ENCODE measurements around the gene GBP3. TPM values are rescaled to one million over a fixed set of nuclear protein-coding genes. Genes with fewer than 3 reads are reported as not detected.

GBP3 gene
- total RNA-seq, 1 experiment from 2014 or later: 1.2 TPM

DNA sequence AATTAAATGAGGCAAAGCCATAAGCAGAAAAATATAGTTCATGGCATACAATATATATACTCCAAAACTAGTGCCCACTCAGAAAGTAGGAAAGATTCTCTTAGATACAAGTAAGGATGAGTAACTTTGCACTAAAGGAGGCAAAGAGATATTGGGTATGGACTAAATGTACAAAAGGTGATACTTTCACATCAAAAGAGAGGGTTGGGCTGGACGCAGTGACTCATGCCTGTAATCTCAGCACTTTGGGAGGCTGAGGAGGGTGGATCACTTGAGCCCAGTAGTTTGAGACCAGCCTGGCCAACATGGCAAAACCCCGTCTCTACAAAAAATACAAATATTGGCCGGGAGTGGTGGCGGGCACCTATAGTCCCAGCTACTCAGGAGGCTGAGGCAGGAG is 37.0 kb downstream of the GBP3 start:
- TF ChIP-seq SP1 (IDR thresholded peaks at IDR 0.05; ENCODE audit: low read depth) (no peak; the same call in 1 of the 2 replicates), JUND (IDR thresholded peaks at IDR 0.05) (peak; percentile 42; the same call in 1 of the 2 replicates), TCF7L2 (IDR thresholded peaks at IDR 0.05; ENCODE audit: borderline replicate concordance, extremely low read depth, insufficient read depth, insufficient read length) (peak; percentile 47), FOSL1 (IDR thresholded peaks at IDR 0.05; ENCODE audit: low read depth) (peak; percentile 66), CBX3 (IDR thresholded peaks at IDR 0.05; ENCODE audit: low read depth) (peak; percentile 30; the same call in 1 of the 2 replicates)
- TF ChIP-seq, protein P1, sequence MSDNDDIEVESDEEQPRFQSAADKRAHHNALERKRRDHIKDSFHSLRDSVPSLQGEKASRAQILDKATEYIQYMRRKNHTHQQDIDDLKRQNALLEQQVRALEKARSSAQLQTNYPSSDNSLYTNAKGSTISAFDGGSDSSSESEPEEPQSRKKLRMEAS (IDR thresholded peaks at IDR 0.05): no peak
- TF ChIP-seq, protein P2, sequence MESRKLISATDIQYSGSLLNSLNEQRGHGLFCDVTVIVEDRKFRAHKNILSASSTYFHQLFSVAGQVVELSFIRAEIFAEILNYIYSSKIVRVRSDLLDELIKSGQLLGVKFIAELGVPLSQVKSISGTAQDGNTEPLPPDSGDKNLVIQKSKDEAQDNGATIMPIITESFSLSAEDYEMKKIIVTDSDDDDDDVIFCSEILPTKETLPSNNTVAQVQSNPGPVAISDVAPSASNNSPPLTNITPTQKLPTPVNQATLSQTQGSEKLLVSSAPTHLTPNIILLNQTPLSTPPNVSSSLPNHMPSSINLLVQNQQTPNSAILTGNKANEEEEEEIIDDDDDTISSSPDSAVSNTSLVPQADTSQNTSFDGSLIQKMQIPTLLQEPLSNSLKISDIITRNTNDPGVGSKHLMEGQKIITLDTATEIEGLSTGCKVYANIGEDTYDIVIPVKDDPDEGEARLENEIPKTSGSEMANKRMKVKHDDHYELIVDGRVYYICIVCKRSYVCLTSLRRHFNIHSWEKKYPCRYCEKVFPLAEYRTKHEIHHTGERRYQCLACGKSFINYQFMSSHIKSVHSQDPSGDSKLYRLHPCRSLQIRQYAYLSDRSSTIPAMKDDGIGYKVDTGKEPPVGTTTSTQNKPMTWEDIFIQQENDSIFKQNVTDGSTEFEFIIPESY (IDR thresholded peaks at IDR 0.05; ENCODE audit: extremely low read depth, insufficient replicate concordance, low read length): no peak
- no peaks in the 10 kb centered on the region for H3K9me3 ChIP-seq (ENCODE audit: control insufficient read depth in 1 of 2, insufficient read depth in 1 of 2, low read depth in 1 of 2, low read length in 2 of 2)
- H3K27ac ChIP-seq (ENCODE audit: low read depth, low read length): peak overlapping the region; percentile 45
- H3K36me3 ChIP-seq (ENCODE audit: control insufficient read depth in 1 of 2, insufficient read depth in 2 of 2, low read length in 2 of 2): peaks cover 2 to 14% of the 10 kb centered on the region in 2 experiments; a peak in 3 of 4 replicates
- peaks cover 4% of the 10 kb centered on the region; the same call in 1 of the 2 replicates for H4K20me1 ChIP-seq (ENCODE audit: insufficient read depth)
- no TSS peak for BruUV-seq (replicated peaks)
- peak overlapping the region in 1 of 2 experiments; percentile 31; a peak in 2 of 4 replicates for H3K4me3 ChIP-seq (replicated peaks in 1 of 2; ENCODE audit: low read depth in 1 of 2, low read length in 2 of 2)
- DNase-seq (ENCODE audit: low read depth, low spot score): peak; percentile 7
- peak overlapping the region; percentile 77 for H3K4me2 ChIP-seq (ENCODE audit: low read length)
- H3K9me2 ChIP-seq (ENCODE audit: insufficient read depth): no peaks in the 10 kb centered on the region
- ChIA-PET RAD21 (ENCODE audit: low non-redundant PET in 1 of 2, low total read pairs in 2 of 2, uncharacterized antibody in 2 of 2, unreplicated experiment in 2 of 2) (no interaction called here), POLR2A (interaction anchor here (0.6 kb wide), 1 partner anchor 30 kb away, joined by 4 read pairs; no protein-coding TSS in a partner anchor), CTCF (interaction anchor here (1.0 to 1.8 kb wide), 2 partner anchors 36 to 250 kb away, joined by 4 read pairs; no protein-coding TSS in a partner anchor)
- H2AFZ ChIP-seq (ENCODE audit: low read depth, low read length, poor library complexity, severe bottlenecking): no peak overlapping the region
- H3K4me1 ChIP-seq (ENCODE audit: control insufficient read depth in 1 of 2, insufficient read depth in 2 of 2, low read length in 2 of 2): peaks cover 25 to 40% of the 10 kb centered on the region in 2 experiments
- no peaks in the 10 kb centered on the region for H3K27me3 ChIP-seq (ENCODE audit: insufficient read depth, low read length)
- H3K79me2 ChIP-seq (ENCODE audit: insufficient read depth, low read length): peaks cover 87% of the 10 kb centered on the region
- peak overlapping the region; percentile 46 for H3K9ac ChIP-seq (ENCODE audit: low read length)
- peak; percentile 72 for ATAC-seq
- intact Hi-C loops (cut with micrococcal nuclease): no loop called here

All from HCT116 (cell line).